Activated T-cell treated with anti-CD3 and anti-CD28 coated beads, Interleukin-2, amount 50 U/mL, for 24 hours (primary cell): ENCODE data around the gene ALDOB.

Source experiments
- DNase-seq: peaks from one replicate; pipeline ENCODE4 v3.0.0-alpha.2; 2020
- H3K27ac Mint-ChIP-seq: 2 replicates; pipeline ENCODE4 v1.8.0; 2020; ENCODE audit warnings: mild to moderate bottlenecking, mixed read lengths
- H3K27me3 Mint-ChIP-seq: 2 replicates; pipeline ENCODE4 v1.8.0; 2020; ENCODE audit warnings: mixed read lengths
- H3K36me3 Mint-ChIP-seq: 2 replicates; pipeline ENCODE4 v1.8.0; 2020; ENCODE audit warnings: low read depth, mixed read lengths
- H3K4me1 Mint-ChIP-seq: 2 replicates; pipeline ENCODE4 v1.8.0; 2020; ENCODE audit warnings: low read depth, mixed read lengths
- H3K4me3 Mint-ChIP-seq: 2 replicates; pipeline ENCODE4 v1.8.0; 2020; ENCODE audit warnings: mild to moderate bottlenecking, moderate library complexity, mixed read lengths
- H3K9me3 Mint-ChIP-seq: 2 replicates; pipeline ENCODE4 v1.8.0; 2020; ENCODE audit warnings: mixed read lengths

The ALDOB gene

GRCh38 chr9:101372327-101373118, 63.1 kb downstream of the ALDOB start:
- H3K36me3 Mint-ChIP-seq: no peaks in the 10 kb centered on the region
- no peak overlapping the region for H3K27ac Mint-ChIP-seq
- H3K4me1 Mint-ChIP-seq: no peaks in the 10 kb centered on the region
- H3K4me3 Mint-ChIP-seq: no peak overlapping the region
- no peaks in the 10 kb centered on the region for H3K9me3 Mint-ChIP-seq
- DNase-seq: no peak
- peaks cover 12% of the 10 kb centered on the region for H3K27me3 Mint-ChIP-seq

DNA sequence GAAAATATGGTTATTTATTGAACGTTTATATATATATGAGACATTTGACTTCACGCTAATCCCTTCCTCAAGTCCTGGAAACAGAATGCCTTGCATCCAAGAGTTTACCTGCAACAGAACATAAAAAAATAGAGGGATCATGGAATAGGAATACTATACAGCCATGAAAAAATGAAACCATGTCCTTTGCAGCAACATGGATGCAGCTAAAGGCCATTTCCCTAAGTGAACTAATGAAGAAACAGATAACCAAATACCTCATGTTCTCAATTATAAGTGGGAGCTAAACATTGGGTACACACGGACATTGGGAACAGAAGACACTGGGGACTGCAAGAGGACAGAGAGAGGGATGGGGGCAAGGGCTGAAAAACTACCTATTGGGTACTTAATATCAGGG, 63.8 kb downstream of the ALDOB start:
- Mint-ChIP-seq H3K9me3 (no peaks in the 10 kb centered on the region), H3K27me3 (peaks cover 14% of the 10 kb centered on the region), H3K4me3 (no peak overlapping the region)

More for the DNA sequence above, 63.8 kb downstream of the ALDOB start:
- no peak for DNase-seq
- H3K4me1 Mint-ChIP-seq: no peaks in the 10 kb centered on the region
- no peak overlapping the region for H3K27ac Mint-ChIP-seq
- H3K36me3 Mint-ChIP-seq: no peaks in the 10 kb centered on the region
